Anterior cingulate cortex (tissue), 58 donors: ENCODE results near the gene RPL36A.

ENCODE experiments used
- DNase-seq, 58 donors: peaks; one replicate each; lab custom pipeline; 2025; lab: John Stamatoyannopoulos, UW

RPL36A gene

DNA sequence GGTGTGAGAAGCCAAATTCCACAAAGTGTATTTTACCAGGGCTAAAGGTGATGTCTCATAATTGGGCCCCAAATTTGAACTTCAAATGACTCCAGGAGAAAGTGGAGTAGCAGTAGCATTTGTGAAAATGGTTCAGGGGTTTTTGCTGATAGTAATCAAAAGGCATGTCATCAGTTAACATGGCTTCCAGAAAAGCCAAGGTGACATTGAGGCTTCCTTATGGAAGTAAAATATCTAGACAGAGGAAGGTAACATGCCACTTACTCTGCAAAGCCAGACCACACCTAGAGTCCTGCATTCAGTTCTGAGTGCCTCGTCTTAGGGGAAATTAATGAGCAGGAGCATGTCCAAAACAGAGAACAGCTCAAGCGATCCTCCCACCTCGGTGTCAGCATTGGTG, 2.2 kb upstream of the RPL36A start:
- no peak for DNase-seq

DNA sequence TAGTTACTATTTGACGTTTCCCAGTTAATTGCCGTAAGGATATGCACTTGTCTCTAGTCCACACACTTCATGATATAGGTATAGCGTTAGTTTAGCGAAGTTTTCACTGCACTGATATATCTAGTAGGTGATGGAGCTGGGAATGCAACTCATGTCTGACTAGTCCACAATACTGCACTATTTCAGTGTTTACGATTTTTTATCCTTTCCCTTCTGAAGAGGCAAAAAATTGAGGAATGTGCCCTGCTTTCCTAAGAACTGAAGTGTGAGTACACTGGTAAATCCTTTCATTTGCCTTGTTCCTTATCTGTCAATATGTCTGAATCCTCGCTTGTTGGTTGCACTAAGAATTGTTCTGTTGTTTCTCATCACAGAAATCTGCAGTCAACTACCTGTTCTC, 1.0 kb downstream of the RPL36A start:
- no peak for DNase-seq

DNA sequence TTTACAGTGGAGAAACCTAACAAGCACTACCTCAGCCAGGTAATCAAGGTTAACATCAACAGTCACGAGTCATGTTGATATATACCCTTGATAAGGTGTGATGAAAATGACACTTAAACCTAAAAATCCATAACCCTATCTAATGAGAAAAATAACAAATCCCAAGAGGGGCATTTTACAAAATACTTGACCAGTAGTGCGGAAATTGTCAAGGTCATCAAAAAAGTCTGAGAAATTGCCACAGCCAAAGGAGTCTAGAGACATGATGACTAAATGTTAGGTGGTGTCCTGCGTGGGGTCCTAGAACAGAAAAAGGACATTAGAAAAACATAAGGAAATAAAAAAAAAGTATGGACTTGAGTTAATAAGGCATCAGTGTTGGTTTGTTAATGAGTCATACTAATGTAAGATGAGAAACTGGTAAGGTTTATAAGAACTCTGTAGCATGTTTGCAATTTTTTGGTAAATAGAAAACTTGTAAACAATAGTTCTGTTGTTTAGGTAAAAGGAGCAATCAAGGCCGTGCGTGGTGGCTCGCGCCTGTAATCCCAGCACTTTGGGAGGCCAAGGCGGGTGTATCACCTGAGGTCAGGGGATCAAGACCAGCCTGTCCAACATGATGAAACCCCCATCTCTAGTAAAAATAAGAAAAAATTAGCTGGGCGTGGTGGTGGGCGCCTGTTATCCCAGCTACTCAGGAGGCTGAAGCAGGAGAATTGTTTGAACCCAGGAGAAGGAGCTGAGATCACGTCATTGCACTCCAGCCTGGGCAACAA, 2.9 kb downstream of the RPL36A start:
- DNase-seq: no peak

DNA sequence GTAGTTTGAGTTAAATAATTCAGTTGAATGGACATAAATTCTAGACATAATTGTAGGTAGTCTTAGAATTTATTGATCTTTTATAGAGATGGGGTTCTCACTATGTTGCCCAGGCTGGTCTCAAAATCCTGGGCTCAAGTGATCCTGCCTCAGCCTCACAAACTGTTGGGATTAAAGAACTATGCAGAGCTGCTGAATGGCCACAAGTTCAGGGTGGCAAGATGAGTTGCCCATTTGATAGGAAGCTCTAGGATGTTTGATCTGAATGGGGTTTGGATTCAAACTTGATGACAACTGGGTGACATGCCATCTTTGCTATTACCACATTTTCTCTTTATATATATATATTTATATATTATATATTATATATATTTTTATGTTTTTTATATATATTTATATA, 3.6 kb downstream of the RPL36A start:
- no peak for DNase-seq

DNA sequence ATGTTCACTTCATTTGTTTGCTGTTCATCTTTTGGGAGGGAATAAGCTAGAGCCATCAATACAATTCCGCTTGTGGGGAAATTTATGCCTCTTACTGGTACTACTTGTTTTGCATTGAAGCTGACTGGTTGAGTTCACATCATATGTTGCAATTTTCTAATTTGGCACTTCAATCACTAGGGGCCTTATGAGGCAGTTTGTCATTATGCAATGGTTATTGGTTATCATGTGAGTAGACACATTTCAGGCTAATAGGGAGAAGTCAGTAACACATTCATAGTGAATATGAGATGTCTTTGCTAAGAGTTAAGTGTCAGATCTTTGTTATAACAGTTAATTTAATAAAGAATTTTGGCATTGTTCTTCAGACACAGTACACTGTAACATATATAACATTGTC, 5.0 kb downstream of the RPL36A start:
- DNase-seq: no peak

DNA sequence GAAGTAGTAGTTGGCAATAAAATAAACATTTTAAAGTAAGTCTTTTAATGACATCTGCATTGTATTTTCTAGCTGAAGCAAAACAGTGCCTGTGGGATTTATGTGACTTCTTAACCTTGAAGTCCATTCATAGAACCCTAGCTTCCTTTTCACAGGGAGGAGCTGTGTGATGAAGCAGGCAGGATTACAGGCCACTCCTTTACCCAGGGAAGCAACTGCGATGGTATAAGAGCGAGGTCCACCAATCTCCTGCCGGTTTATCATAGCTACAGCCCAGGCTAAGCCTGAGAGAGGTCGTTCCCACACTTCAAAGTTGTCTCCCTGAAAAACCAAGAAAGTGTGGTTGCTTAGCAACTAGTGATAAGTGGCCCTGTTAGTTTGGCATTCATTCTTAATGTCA, 7.0 kb downstream of the RPL36A start:
- DNase-seq: no peak

DNA sequence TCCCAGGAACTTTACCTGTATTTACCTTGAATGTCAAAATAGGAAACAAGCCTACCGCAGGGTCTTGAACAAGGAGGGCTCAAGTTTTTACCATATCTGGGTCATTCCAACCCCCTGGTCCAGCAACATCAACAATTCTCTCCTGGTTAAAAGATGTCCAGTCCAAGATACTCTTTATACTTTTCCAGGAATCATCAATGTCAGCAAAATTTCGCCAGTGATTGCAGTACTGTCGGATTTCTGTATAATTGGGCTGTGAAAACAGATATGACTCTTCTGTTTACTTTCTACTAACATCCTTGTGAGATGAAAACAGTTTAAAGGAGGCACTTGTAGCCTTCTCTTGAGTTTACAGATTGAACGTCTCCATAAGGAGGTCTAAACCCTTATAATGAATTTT, 7.9 kb downstream of the RPL36A start:
- no peak for DNase-seq

DNA sequence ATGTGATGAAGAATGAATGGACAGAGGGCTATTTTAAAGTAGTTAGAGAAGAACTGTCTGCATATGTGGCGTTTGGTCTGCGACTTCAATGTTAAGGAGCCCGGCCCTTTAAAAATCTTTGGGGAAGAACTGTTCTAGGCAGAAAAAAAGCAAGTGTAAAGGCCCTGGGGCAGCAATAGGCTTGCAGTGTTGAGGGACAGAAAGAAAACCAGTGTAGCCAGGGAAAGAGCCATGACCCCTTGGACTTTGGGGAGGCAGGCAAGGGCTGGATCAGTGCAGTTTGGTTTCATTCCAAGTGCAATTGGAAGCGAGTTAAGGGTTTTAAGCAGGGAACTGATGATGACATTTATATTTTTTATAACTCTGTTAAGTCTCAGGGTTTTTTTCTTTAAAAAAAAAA, 9.0 kb downstream of the RPL36A start:
- no peak for DNase-seq

DNA sequence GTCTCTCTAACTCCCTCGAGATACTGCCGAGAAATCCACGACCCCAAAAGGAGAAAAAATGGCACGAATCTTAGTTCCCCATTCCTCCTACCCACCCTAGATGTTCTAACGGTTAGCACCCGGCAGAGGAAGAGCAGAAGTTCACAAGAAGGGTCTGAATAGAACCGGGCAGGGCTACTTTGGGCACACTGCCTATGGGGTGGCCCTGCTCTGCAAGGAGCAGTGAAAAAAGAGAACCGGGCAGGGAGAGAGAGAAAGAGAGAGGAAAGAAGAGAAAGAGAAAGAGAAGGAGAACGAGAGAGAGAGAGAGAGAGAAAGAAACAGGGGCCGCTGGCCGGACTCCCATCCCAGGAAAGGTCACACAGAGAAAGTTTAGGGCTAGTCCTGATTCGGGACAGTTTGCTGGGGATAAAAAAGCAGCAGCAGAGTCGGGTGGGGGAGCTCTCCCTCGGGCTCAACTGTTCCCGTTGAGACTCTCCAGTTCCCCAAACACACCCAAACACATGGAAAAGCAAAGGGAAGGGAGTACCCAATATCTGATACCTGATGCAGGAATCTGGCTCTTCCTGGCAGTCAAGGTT, 16.4 kb downstream of the RPL36A start:
- DNase-seq: peak in 6 of 58 donors; percentile 28 to 47 (median 40)

DNA sequence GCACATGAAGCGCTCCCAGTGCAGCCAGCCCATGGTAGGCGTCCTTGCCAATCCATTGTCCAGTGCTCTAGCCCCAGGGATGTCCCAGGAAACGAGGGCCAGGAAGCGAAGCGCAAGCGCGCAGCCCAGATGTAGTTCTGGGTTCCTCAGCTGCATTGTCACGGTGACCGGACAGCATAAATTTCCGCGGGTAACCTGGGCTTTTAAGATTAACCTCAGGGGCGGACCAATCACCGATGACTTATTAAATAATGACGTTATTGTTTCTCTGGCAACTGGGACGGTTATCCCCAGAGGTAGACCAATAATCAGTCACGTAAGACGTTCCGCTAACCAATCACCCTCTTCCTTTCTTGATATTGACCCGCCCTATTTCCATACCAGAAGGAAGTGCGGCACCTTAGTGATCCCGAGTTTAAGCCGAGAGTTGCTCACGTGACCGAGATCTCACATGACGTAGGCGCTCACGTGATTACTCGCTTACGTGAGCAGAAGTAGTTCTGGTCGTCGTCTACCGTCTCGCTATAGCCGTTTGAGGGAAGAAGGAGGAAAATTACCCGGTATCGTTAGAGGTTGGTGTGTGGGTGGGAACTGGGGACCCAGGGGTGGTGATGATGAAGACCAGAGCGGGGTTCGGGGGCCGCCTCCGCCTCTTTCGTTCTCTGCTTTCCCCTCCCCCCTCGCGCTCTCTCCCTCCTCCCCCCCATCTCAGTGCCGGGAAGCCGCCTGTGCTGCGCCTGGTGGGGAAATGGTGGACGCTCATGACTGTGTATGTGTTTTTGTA, 17.1 kb downstream of the RPL36A start, which contains the start of the genes GLA and HNRNPH2:
Gene GLA, minus strand, starts transcription at position 178 of the 784 bp plus-strand sequence. Its CDS starts 22 bp downstream, at position 156.
Gene HNRNPH2, plus strand, starts transcription at position 475 of the 784 bp plus-strand sequence. CDS start 3,767 bp downstream, outside the sequence.
- peak; percentile 38 to 94 (median 82) for DNase-seq

DNA sequence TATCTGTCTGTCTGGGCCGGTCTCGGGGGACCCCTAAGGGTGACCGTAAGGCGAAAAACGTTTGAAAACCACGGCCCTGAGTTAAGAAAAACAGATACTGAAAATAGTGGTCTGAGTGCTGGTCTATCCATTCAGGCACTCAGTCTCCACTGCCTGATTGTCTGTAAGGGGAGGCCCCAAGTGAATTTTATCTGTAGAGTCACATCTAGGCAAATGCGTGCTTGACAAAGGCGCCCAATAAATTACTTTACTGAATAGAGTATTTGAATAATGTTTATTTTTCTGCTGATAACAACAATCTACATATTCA, 17.7 kb downstream of the RPL36A start:
- no peak for DNase-seq

DNA sequence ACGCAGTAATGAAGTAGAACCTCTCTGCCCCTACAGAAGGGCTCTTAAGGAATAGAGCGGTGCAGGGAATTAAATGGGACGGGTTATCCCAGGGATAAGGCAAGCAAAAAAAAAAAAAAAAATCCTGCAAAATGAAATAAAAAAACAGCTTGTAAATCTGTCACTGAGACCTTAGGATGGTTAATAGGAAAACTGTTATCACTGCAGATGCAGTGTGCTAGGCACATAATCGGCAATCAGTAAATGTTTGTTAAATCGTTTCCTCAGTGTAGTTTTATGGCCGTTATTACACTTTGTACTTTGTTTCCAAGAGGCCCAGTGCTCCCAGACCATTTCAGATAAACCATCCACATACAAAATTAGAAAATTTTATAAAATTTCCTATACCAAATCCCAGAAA, 18.2 kb downstream of the RPL36A start:
- DNase-seq: no peak

DNA sequence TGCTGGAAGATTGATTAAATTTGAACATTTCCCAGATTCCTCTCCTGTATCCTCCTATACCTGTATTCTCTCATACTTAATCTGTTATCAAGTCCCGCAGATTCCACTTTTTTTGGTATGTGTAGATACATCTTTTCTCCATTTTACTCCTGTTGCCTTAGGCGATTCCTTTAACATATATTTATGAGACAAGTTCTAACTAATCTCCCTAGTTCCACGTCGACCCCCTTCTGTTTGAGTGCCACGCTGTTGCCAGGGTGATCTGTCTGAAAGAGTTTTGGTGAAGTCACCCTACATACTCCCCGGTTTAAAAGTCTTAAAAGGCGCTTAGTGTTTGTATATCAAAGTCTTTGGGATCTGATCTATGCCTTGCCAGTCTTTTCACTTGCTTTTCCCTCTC, 19.6 kb downstream of the RPL36A start:
- no peak for DNase-seq

DNA sequence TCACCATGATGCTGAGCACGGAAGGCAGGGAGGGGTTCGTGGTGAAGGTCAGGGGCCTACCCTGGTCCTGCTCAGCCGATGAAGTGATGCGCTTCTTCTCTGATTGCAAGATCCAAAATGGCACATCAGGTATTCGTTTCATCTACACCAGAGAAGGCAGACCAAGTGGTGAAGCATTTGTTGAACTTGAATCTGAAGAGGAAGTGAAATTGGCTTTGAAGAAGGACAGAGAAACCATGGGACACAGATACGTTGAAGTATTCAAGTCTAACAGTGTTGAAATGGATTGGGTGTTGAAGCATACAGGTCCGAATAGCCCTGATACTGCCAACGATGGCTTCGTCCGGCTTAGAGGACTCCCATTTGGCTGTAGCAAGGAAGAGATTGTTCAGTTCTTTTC, 21.2 kb downstream of the RPL36A start:
- no peak for DNase-seq

DNA sequence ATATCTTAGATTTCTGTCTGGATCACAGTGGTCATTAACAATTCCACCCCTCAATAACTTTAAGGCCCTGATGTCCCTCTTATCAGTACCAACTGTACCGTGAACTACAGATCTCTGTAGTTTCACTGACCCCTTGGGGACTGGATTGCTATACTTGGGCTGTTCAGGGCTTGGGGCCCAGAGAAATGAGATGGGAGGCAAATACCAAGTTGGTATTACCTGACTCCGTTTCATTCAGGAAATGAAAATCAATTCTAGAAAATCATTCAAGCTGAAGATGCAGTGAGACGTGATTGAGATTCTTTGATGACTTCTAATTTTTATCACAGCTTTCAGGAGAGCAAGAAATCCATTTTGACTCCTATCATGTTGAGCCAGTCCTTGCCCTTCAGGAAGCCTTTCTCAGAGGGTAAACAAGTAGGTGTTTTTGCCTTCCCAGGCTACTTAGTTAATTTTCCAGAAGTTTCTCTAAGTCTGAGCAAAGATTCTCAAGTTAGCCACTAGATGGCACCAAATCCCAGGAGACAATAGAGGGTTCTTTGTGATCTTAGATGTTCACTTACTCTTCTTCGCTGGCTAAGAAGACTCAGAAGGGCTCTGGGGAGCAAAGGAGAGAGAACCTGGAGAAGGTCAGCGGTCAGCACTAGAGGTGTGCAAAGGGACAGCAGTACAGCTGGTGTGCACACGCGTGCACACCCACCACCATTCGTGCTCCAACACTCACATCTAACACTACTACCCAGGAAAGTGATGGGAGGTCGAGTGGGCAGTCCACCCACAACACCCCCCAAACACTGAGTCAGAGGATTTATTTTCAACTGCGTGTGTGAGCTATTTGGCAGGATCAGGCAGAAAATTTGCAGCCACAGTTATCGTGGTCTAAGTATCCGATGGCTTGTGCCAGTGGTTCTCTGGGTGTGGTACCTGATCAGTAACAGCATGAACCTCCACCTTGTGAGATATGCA, 24.7 kb downstream of the RPL36A start:
- peak in 22 of 58 donors; percentile 1 to 76 (median 8) for DNase-seq

DNA sequence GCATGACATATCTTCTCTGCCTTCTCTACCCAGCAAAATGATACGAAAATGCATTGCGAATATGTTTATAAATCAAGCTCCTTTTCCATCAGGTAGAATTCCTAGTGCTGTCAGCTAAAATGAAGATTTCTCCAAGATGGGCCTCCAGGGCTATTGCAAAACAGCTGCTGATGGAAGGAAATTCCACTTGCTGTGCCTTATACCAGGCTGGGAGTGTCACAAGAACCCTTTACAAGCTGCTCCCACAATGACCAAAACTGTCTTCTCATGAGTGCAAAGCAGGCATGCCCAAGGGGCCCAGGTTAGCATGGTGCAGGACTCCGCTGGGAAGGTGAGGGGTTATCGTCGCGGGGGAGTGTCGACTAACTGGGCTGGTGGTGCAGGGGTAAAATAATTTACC, 25.9 kb downstream of the RPL36A start:
- DNase-seq: no peak

DNA sequence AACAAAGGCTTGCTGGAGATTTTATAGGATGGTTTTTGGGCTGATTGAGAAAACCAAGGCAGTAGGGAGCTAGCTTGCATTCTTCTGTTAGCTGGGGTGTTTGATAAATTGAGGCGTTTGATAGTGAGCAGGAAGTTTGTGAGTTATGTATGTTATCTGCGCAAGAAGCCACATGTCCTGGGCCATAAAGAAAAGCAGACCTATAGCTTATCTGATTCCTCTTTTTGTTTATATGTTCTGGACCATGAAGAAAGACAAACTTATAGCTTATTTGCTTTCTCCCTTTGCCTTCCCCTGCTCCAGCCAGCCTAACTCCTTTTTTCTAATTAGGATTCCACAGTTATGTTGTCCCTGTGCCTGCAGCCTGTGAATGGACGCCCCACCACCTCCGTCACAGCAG, 26.4 kb downstream of the RPL36A start:
- DNase-seq: peak in 4 of 58 donors; percentile 0 to 1 (median 0)

DNA sequence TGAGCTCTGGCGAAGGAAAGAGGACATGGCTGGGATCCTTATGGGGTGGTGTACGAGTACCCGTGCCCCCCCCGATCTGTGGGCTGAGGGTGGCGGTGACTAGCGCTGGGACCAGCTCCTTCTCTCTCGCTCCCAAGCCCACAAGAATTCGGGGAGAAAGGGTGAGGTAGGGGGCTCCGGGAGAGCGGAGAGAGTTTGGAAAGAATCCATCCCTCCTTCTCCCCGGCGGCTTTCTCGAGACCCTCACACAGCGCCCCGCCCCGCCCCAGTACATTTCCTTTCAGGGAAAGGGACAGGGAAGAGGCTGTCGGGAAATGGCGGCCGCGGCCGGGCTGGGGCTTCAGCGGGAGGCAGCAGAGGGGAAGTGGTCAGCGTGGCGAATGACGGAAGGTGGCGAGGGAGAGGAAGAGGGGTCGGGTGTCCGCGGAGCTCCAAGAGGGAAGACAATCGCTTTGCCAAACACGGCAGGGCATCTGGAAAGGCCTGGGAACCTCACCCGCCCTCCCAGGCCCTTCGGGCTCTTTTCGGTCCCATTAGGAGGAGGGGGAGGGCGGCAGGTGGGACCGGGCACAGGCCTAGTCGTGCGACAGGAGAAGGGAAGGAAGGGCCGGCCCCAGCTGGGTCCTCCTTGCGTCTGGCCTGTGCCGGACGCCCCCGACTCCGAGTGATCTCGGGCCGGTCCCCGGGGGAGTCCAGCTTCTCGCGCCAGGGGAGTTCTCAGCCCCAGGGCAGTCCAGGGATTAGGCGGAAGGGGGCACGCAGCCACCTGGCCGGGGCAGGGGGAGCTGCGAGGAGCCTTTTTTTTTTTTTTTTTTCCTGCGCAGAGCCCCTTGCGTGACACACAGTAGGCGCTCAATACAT, 27.4 kb downstream of the RPL36A start:
- peak in 54 of 58 donors; percentile 2 to 71 (median 36) for DNase-seq

DNA sequence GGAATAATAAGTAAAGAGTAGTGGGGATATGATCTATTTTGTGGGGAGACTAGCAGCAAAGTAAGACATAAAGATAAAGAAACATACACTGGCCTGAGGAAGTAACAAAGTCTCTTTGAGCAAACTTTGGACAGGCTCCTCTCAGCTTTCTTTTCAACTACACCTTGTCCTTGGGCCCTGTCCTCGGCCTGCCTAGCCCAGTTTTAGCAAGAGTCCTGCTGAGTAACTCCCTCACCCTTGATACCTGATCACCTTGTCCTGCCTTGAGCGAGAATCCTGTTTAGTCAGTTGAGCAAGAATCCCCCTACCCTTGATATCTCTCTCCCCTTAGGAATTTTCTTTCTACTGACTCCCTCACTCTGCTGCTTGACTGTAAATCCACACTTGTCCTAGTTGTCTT, 28.7 kb downstream of the RPL36A start:
- DNase-seq: no peak
